ENCODE data around the gene CIROP.
A peak's percentile ranks its signal among the peaks of the same experiment; 100 is the strongest.

CIROP gene

GRCh38 chr14:23146980-23147379 is 42.2 kb upstream of the CIROP start:
- TF ChIP-seq ZFX (IDR thresholded peaks at IDR 0.05) (no peak), CTCF (conservative IDR thresholded peaks at IDR 0.05) (no peak)
- no peak overlapping the region; the same call in 1 of the 2 replicates for H3K27ac ChIP-seq

- no peak for TF ChIP-seq CTCF (conservative IDR thresholded peaks at IDR 0.05)
- TF ChIP-seq ZFX (IDR thresholded peaks at IDR 0.05), result no peak
- no peak overlapping the region; the same call in 1 of the 2 replicates for H3K27ac ChIP-seq
These were observed 41.6 kb upstream of the CIROP start for GRCh38 chr14:23146351-23146910.

GRCh38 chr14:23145794-23146350 is 41.1 kb upstream of the CIROP start:
- TF ChIP-seq ZFX (IDR thresholded peaks at IDR 0.05) (no peak), CTCF (conservative IDR thresholded peaks at IDR 0.05) (no peak)
- no peak overlapping the region; the same call in 1 of the 2 replicates for H3K27ac ChIP-seq

GRCh38 chr14:23143911-23144310 is 39.1 kb upstream of the CIROP start:
- TF ChIP-seq ZFX (IDR thresholded peaks at IDR 0.05), result no peak

GRCh38 chr14:23142826-23143225 is 38.0 kb upstream of the CIROP start:
- peak overlapping the region; percentile 9; the same call in 1 of the 2 replicates for H3K27ac ChIP-seq
- TF ChIP-seq ZFX (IDR thresholded peaks at IDR 0.05), result no peak
- TF ChIP-seq CTCF (conservative IDR thresholded peaks at IDR 0.05), result no peak

More at GRCh38 chr14:23143911-23144310, 39.1 kb upstream of the CIROP start:
- no peak overlapping the region for H3K27ac ChIP-seq

- no peak for TF ChIP-seq ZFX (IDR thresholded peaks at IDR 0.05)
- no peak for TF ChIP-seq CTCF (conservative IDR thresholded peaks at IDR 0.05)
- H3K27ac ChIP-seq, result peak overlapping the region; percentile 9; the same call in 1 of the 2 replicates
These were observed 37.1 kb upstream of the CIROP start for GRCh38 chr14:23141706-23142444.

- TF ChIP-seq CTCF (conservative IDR thresholded peaks at IDR 0.05) (no peak), ZFX (IDR thresholded peaks at IDR 0.05) (no peak)
- H3K27ac ChIP-seq, result no peak overlapping the region
These were observed 35.6 kb upstream of the CIROP start for GRCh38 chr14:23140371-23140770.
